Measurements from ENCODE around the gene SELENOP.

GRCh38 chr5:42813533-42813932, 1.8 kb upstream of the SELENOP start:
- no peak for TF ChIP-seq CTCF (IDR thresholded peaks at IDR 0.05)
- TF ChIP-seq POLR2A (IDR thresholded peaks at IDR 0.05) = no peak
